GM23248 (cell line): ENCODE results near the gene VSIG10. TPM values are rescaled to one million over a fixed set of nuclear protein-coding genes. Genes with fewer than 3 reads are reported as not detected.

Experiments
- DNase-seq: peaks from one replicate; pipeline ENCODE4 v3.0.0-alpha.2; 2015
- H2AFZ ChIP-seq: fragments of 200-600 bp; sonication (generic); 2 replicates; pipeline ENCODE4 v1.6.1; 2016; ENCODE audit warnings: antibody characterized with exemption
- H3F3A ChIP-seq: fragments of 200-600 bp; sonication (generic); 2 replicates; pipeline ENCODE4 v1.6.1; 2016; ENCODE audit warnings: mild to moderate bottlenecking, antibody characterized with exemption, mixed run types; ENCODE audit not compliant: insufficient read depth
- H3K27ac ChIP-seq: fragments of 200-600 bp; sonication (generic); 2 replicates; pipeline ENCODE4 v1.5.1; 2016; ENCODE audit warnings: mild to moderate bottlenecking
- H3K27me3 ChIP-seq: fragments of 200-600 bp; sonication (generic); replicated peaks from 2 replicates; pipeline ENCODE4 v1.6.1; 2016; ENCODE audit warnings: mild to moderate bottlenecking; ENCODE audit not compliant: insufficient read depth
- H3K36me3 ChIP-seq: fragments of 200-600 bp; sonication (generic); 2 replicates; pipeline ENCODE4 v1.6.1; 2016; ENCODE audit warnings: low read depth, mild to moderate bottlenecking
- H3K4me1 ChIP-seq: fragments of 200-600 bp; sonication (generic); 2 replicates; pipeline ENCODE4 v1.6.1; 2016; ENCODE audit warnings: mild to moderate bottlenecking; ENCODE audit not compliant: insufficient read depth
- H3K4me2 ChIP-seq: fragments of 200-600 bp; sonication (generic); one replicate; pipeline ENCODE4 v1.6.1; 2016; ENCODE audit warnings: mild to moderate bottlenecking; ENCODE audit not compliant: unreplicated experiment
- H3K4me3 ChIP-seq: fragments of 200-600 bp; sonication (generic); 2 replicates; pipeline ENCODE4 v1.5.1; 2016; ENCODE audit warnings: mild to moderate bottlenecking
- H3K79me2 ChIP-seq: fragments of 200-600 bp; sonication (generic); 2 replicates; pipeline ENCODE4 v1.6.1; 2016; ENCODE audit warnings: mild to moderate bottlenecking; ENCODE audit not compliant: insufficient read depth
- H3K9ac ChIP-seq: fragments of 200-600 bp; sonication (generic); 2 replicates; pipeline ENCODE4 v1.6.1; 2016; ENCODE audit warnings: mild to moderate bottlenecking
- H3K9me2 ChIP-seq: fragments of 200-600 bp; sonication (generic); 2 replicates; pipeline ENCODE4 v1.6.1; 2016; ENCODE audit warnings: mixed run types, mild to moderate bottlenecking, moderate library complexity; ENCODE audit not compliant: insufficient read depth
- H3K9me3 ChIP-seq: fragments of 200-600 bp; sonication (generic); one replicate; pipeline ENCODE4 v1.6.1; 2017; ENCODE audit warnings: low read depth
- H4K20me1 ChIP-seq: fragments of 200-600 bp; sonication (generic); 2 replicates; pipeline ENCODE4 v1.6.0; 2016; ENCODE audit not compliant: insufficient read depth
- EZH2 ChIP-seq: fragments of 200-600 bp; sonication (generic); IDR thresholded peaks from 2 replicates; pipeline ENCODE4 v1.6.1; 2018; ENCODE audit warnings: antibody characterized with exemption, mild to moderate bottlenecking; ENCODE audit not compliant: insufficient read depth, poor library complexity, severe bottlenecking
- EZH2phosphoT487 ChIP-seq: fragments of 200-600 bp; sonication (generic); IDR thresholded peaks from 2 replicates; pipeline ENCODE4 v1.6.1; 2018; ENCODE audit warnings: antibody characterized with exemption, moderate library complexity, mild to moderate bottlenecking, low read depth; ENCODE audit not compliant: insufficient read depth
- WGBS, 2 experiments: methylation state at CpG; one replicate each; pipeline ENCODE4 v1.1.6; 2015 to 2017; ENCODE audit warnings: low lambda C conversion rate in 2 of 2, low coverage in 1 of 2; ENCODE audit errors: missing lambda C conversion rate in 2 of 2; 5-methylcytosine and 5-hydroxymethylcytosine counted together
- in situ Hi-C: fragments of 300-500 bp; cut with MboI; formaldehyde crosslinking; loops from 2 replicates; pipeline ENCODE4 v1.15.0; 2020
- polyA plus RNA-seq: library from polyadenylated mRNA; unstranded; fragments of >200 nt; fragmentation: Nextera tagmentation; extraction: Ambion mirVana; gene quantifications from 2 replicates; pipeline ENCODE4 v1.2.1, GENCODE V29; 2016
- total RNA-seq: library from RNA; depleted of rRNA; stranded (reverse); fragments of >200 nt; shearing (Covaris generic); gene quantifications from 2 replicates; pipeline ENCODE4 v1.2.3, GENCODE V29; 2014

VSIG10 gene
- total and polyA plus RNA-seq, 2 experiments from 2014 or later, result 11.5 to 40.1 TPM

- H3K9me2 ChIP-seq, result no peaks in the 10 kb centered on the region
- no peaks in the 10 kb centered on the region for H3K4me1 ChIP-seq
- H3K9ac ChIP-seq, result no peak overlapping the region
- H3K79me2 ChIP-seq, result no peaks in the 10 kb centered on the region
- no peaks in the 10 kb centered on the region for H3K36me3 ChIP-seq
- no peak overlapping the region for H2AFZ ChIP-seq
- H3K4me3 ChIP-seq, result no peak overlapping the region
- no peak overlapping the region for H3K27ac ChIP-seq
- H3K9me3 ChIP-seq, result no peaks in the 10 kb centered on the region
- H3K4me2 ChIP-seq, result no peak overlapping the region
- DNase-seq, result no peak
- H3K27me3 ChIP-seq, result no peaks in the 10 kb centered on the region
- no peak for TF ChIP-seq EZH2phosphoT487
- no peak for TF ChIP-seq EZH2
- WGBS, 2 experiments, result 94 to 96% methylated on average over 6 of the region's 6 CpGs
- no peaks in the 10 kb centered on the region for H4K20me1 ChIP-seq
- H3F3A ChIP-seq, result no peaks in the 10 kb centered on the region
- in situ Hi-C loops, result no loop called here
Measured at GRCh38 chr12:118122264-118122663, 18.5 kb upstream of the VSIG10 start.

- in situ Hi-C loops, result no loop called here
- Histone ChIP-seq H4K20me1 (no peaks in the 10 kb centered on the region), H3K4me1 (no peaks in the 10 kb centered on the region), H3K9me3 (no peaks in the 10 kb centered on the region), H2AFZ (peak overlapping the region; percentile 74), H3K27ac (peak overlapping the region; percentile 7; the same call in 1 of the 2 replicates), H3F3A (no peaks in the 10 kb centered on the region), H3K4me2 (no peak overlapping the region), H3K36me3 (no peaks in the 10 kb centered on the region), H3K79me2 (no peaks in the 10 kb centered on the region), H3K9ac (peak overlapping the region; percentile 49), H3K9me2 (no peaks in the 10 kb centered on the region), H3K27me3 (no peaks in the 10 kb centered on the region), H3K4me3 (no peak overlapping the region)
- TF ChIP-seq EZH2phosphoT487, result no peak
- no peak for TF ChIP-seq EZH2
- 25 to 30% methylated on average over 8 of the region's 8 CpGs for WGBS, 2 experiments
- DNase-seq, result peak; percentile 85
Measured at GRCh38 chr12:118120579-118121363, 17.0 kb upstream of the VSIG10 start.

GRCh38 chr12:118119449-118119879, 15.7 kb upstream of the VSIG10 start:
- no peaks in the 10 kb centered on the region for H3K27me3 ChIP-seq
- TF ChIP-seq EZH2phosphoT487 (no peak), EZH2 (no peak)
- 80 to 85% methylated on average over 10 of the region's 10 CpGs for WGBS, 2 experiments

DNA sequence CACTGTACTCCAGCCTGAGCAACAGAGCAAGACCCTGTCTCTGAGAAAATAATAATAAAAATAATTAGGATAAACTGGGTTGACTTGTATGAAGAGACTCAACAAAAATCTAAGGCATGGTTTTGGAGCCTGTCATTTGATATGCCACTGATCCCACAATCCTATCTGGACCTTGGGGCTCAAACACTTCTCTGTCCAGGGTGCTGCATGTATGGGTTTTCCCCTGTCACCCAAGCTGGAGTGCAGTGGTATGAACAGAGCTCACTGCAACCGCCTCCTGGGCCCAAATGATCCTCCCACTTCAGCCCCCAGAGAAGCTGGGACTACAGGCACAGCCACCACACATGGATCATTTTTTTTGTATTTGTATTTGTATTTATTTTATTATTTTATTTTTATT, 5.3 kb upstream of the VSIG10 start:
- H3K79me2 ChIP-seq, result no peaks in the 10 kb centered on the region
- no peaks in the 10 kb centered on the region for H3K4me1 ChIP-seq
- WGBS, 2 experiments, result 96 to 100% methylated on average over 1 of the region's 1 CpG
- no peaks in the 10 kb centered on the region for H3K27me3 ChIP-seq
- in situ Hi-C loops, result no loop called here
- no peaks in the 10 kb centered on the region for H3F3A ChIP-seq
- no peaks in the 10 kb centered on the region for H3K9me2 ChIP-seq
- no peak overlapping the region for H3K27ac ChIP-seq
- H3K9me3 ChIP-seq, result no peaks in the 10 kb centered on the region
- H4K20me1 ChIP-seq, result no peaks in the 10 kb centered on the region
- no peaks in the 10 kb centered on the region for H3K36me3 ChIP-seq
- no peak overlapping the region for H3K4me2 ChIP-seq
- no peak overlapping the region for H2AFZ ChIP-seq
- H3K9ac ChIP-seq, result no peak overlapping the region
- DNase-seq, result peak; percentile 4
- H3K4me3 ChIP-seq, result no peak overlapping the region
- no peak for TF ChIP-seq EZH2

More at GRCh38 chr12:118119449-118119879, 15.7 kb upstream of the VSIG10 start:
- Histone ChIP-seq H3K79me2 (no peaks in the 10 kb centered on the region), H2AFZ (no peak overlapping the region), H3K9ac (no peak overlapping the region), H3K36me3 (no peaks in the 10 kb centered on the region), H3K4me3 (no peak overlapping the region), H3K9me3 (no peaks in the 10 kb centered on the region), H3F3A (no peaks in the 10 kb centered on the region), H3K4me2 (no peak overlapping the region), H4K20me1 (no peaks in the 10 kb centered on the region), H3K27ac (no peak overlapping the region), H3K9me2 (no peaks in the 10 kb centered on the region), H3K4me1 (no peaks in the 10 kb centered on the region)
- in situ Hi-C loops, result no loop called here
- no peak for DNase-seq

DNA sequence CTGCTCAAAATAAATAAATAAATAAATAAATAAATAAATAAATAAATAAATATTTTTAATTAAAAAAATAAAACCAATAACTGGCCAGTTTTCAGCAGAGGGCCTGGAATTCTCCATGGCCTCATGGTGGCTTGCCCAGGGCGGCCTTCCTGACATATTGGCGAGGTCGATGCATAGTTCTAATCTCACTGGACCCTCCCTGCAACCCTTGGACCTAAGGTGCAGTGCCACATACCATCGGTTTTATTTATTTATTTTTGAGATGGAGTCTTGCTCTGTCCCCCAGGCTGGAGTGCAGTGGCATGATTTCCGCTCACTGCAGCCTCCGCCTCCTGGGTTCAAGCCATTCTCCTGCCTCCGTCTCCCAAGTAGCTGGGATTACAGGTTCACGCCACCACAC, 3.9 kb upstream of the VSIG10 start:
- no peak for TF ChIP-seq EZH2phosphoT487
- no peak for TF ChIP-seq EZH2
- Histone ChIP-seq H3K9me2 (no peaks in the 10 kb centered on the region), H3K4me1 (no peaks in the 10 kb centered on the region), H3K9ac (no peak overlapping the region), H3K4me2 (no peak overlapping the region), H3K79me2 (no peaks in the 10 kb centered on the region), H3K27ac (no peak overlapping the region), H4K20me1 (no peaks in the 10 kb centered on the region), H3K36me3 (no peaks in the 10 kb centered on the region), H3F3A (no peaks in the 10 kb centered on the region), H3K27me3 (no peaks in the 10 kb centered on the region), H3K9me3 (no peaks in the 10 kb centered on the region), H3K4me3 (no peak overlapping the region), H2AFZ (no peak overlapping the region)
- WGBS, 2 experiments, result 94 to 98% methylated on average over 8 of the region's 8 CpGs
- in situ Hi-C loops, result no loop called here
- DNase-seq, result no peak
